Endothelial cell (in vitro differentiated cells): ENCODE measurements around the gene EFNA5. TPM values are rescaled to one million over a fixed set of nuclear protein-coding genes. Genes with fewer than 3 reads are reported as not detected.

ENCODE experiments used
- DNase-seq: peaks from one replicate; pipeline ENCODE4 v3.0.0; 2021; ENCODE audit warnings: low spot score
- H3K27ac Mint-ChIP-seq: one replicate; pipeline ENCODE4 v1.8.0; 2021; ENCODE audit warnings: mixed read lengths, inconsistent platforms; ENCODE audit not compliant: unreplicated experiment
- H3K27me3 Mint-ChIP-seq: one replicate; pipeline ENCODE4 v1.8.0; 2021; ENCODE audit warnings: mild to moderate bottlenecking, moderate library complexity, mixed read lengths, inconsistent platforms; ENCODE audit not compliant: unreplicated experiment
- H3K36me3 Mint-ChIP-seq: one replicate; pipeline ENCODE4 v1.8.0; 2021; ENCODE audit warnings: mild to moderate bottlenecking, low read depth, mixed read lengths, inconsistent platforms; ENCODE audit not compliant: unreplicated experiment
- H3K4me1 Mint-ChIP-seq: one replicate; pipeline ENCODE4 v1.8.0; 2021; ENCODE audit warnings: mild to moderate bottlenecking, mixed read lengths, inconsistent platforms; ENCODE audit not compliant: unreplicated experiment
- H3K4me3 Mint-ChIP-seq: one replicate; pipeline ENCODE4 v1.8.0; 2021; ENCODE audit warnings: mild to moderate bottlenecking, mixed read lengths, inconsistent platforms; ENCODE audit not compliant: unreplicated experiment
- H3K9me3 Mint-ChIP-seq: one replicate; pipeline ENCODE4 v1.8.0; 2021; ENCODE audit warnings: mixed read lengths, inconsistent platforms; ENCODE audit not compliant: unreplicated experiment
- CTCF ChIP-seq: fragments of 200-600 bp; sonication (generic); IDR thresholded peaks from one replicate; pipeline ENCODE4 v1.5.0; 2021; ENCODE audit warnings: antibody characterized with exemption; ENCODE audit not compliant: unreplicated experiment
- total RNA-seq: library from RNA; stranded (reverse); fragmentation: NEBNext Ultra II Directional; extraction: Animal tissue kit (Norgen Biotek cat#: 25700); gene quantifications from one replicate; pipeline ENCODE4 v1.2.1, GENCODE V29; 2021; ENCODE audit not compliant: unreplicated experiment

EFNA5 gene
- total RNA-seq, 1 donor from 2014 or later, result 8.8 TPM

GRCh38 chr5:107696498-107696897, 25.8 kb upstream of the EFNA5 start:
- no peak overlapping the region for H3K27ac Mint-ChIP-seq
- TF ChIP-seq CTCF, result no peak
- no peaks in the 10 kb centered on the region for H3K36me3 Mint-ChIP-seq
- H3K9me3 Mint-ChIP-seq, result no peaks in the 10 kb centered on the region
- H3K27me3 Mint-ChIP-seq, result peaks cover 1% of the 10 kb centered on the region
- H3K4me3 Mint-ChIP-seq, result no peak overlapping the region
- no peaks in the 10 kb centered on the region for H3K4me1 Mint-ChIP-seq
- no peak for DNase-seq

DNA sequence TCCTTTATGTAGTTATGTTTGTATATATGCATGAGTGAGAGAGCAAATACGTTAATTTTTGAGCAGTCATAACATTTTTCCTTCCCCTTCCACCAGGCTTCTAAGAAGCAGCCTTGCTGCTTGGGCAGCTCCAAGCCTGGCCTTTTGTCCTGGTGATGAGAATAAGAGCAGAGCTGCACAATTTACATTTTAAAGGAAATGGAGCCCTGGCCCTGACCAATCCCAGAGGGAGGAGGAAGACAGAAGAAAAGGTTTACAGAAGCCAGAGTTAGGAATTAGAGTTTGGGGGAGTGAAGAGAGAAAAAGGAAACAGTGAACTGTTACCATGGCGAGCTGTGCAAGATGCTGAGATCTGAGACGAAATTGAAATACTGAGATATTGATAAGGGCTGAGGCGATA, 25.3 kb upstream of the EFNA5 start:
- no peak overlapping the region for H3K27ac Mint-ChIP-seq
- no peaks in the 10 kb centered on the region for H3K36me3 Mint-ChIP-seq
- peaks cover 1% of the 10 kb centered on the region for H3K27me3 Mint-ChIP-seq
- no peak for DNase-seq
- H3K4me3 Mint-ChIP-seq, result no peak overlapping the region
- no peaks in the 10 kb centered on the region for H3K4me1 Mint-ChIP-seq
- H3K9me3 Mint-ChIP-seq, result no peaks in the 10 kb centered on the region
- no peak for TF ChIP-seq CTCF

DNA sequence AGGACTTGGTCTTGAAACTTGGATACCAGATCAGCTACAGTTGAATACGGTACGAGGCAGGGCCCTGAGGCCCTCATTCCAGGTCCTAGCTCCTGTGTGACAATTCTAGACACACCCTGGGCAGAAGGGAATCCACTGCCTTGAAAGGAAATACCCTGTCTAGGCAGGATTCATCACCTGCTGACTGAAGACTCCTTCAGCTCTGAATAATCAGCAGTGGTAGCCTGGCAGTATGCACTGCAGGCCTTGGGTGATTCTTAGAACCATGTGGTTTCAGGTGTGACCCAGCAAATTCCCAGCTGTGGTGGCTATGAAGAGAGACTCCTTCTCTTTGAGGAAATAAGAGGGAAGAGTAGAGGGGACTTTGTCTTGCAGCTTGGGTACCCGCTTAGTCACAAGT, 17.2 kb upstream of the EFNA5 start:
- no peak for TF ChIP-seq CTCF
- H3K27me3 Mint-ChIP-seq, result no peaks in the 10 kb centered on the region
- H3K9me3 Mint-ChIP-seq, result no peaks in the 10 kb centered on the region
- H3K36me3 Mint-ChIP-seq, result no peaks in the 10 kb centered on the region
- no peaks in the 10 kb centered on the region for H3K4me1 Mint-ChIP-seq
- DNase-seq, result no peak
- no peak overlapping the region for H3K27ac Mint-ChIP-seq
- H3K4me3 Mint-ChIP-seq, result no peak overlapping the region

DNA sequence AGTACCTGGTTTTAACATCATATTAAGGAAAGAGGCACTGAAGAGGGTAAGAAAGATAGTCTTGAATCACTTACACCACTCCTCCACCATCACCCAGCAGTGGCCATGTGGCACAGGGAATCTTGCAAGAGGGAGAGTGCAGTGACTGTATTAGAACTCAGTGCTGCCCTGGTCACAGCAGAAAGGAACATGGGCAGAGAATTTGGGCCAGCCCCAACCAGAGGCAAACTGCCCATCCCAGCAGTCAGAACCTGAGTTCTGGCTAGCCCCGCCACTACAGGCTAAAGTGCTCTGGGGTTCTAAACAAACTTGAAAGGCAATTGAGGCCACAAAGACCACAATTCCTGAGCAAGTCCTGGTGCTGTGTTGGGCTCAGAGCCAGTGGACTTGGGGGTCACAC, 16.7 kb upstream of the EFNA5 start:
- no peaks in the 10 kb centered on the region for H3K9me3 Mint-ChIP-seq
- H3K27me3 Mint-ChIP-seq, result no peaks in the 10 kb centered on the region
- H3K36me3 Mint-ChIP-seq, result no peaks in the 10 kb centered on the region
- no peak for TF ChIP-seq CTCF
- DNase-seq, result no peak
- H3K4me3 Mint-ChIP-seq, result no peak overlapping the region
- H3K4me1 Mint-ChIP-seq, result no peaks in the 10 kb centered on the region
- no peak overlapping the region for H3K27ac Mint-ChIP-seq

GRCh38 chr5:107682533-107682932, 11.8 kb upstream of the EFNA5 start:
- TF ChIP-seq CTCF, result no peak
- H3K4me1 Mint-ChIP-seq, result no peaks in the 10 kb centered on the region
- no peaks in the 10 kb centered on the region for H3K36me3 Mint-ChIP-seq
- no peak overlapping the region for H3K27ac Mint-ChIP-seq
- H3K4me3 Mint-ChIP-seq, result no peak overlapping the region
- DNase-seq, result no peak
- no peaks in the 10 kb centered on the region for H3K9me3 Mint-ChIP-seq
- H3K27me3 Mint-ChIP-seq, result no peaks in the 10 kb centered on the region
